ENCODE results near the gene MGMT. TPM values are rescaled to one million over a fixed set of nuclear protein-coding genes. Genes with fewer than 3 reads are reported as not detected.

The MGMT gene
- total and polyA plus RNA-seq, 9 donors, result 4.5 to 53.3 (median 25.4) TPM

DNA sequence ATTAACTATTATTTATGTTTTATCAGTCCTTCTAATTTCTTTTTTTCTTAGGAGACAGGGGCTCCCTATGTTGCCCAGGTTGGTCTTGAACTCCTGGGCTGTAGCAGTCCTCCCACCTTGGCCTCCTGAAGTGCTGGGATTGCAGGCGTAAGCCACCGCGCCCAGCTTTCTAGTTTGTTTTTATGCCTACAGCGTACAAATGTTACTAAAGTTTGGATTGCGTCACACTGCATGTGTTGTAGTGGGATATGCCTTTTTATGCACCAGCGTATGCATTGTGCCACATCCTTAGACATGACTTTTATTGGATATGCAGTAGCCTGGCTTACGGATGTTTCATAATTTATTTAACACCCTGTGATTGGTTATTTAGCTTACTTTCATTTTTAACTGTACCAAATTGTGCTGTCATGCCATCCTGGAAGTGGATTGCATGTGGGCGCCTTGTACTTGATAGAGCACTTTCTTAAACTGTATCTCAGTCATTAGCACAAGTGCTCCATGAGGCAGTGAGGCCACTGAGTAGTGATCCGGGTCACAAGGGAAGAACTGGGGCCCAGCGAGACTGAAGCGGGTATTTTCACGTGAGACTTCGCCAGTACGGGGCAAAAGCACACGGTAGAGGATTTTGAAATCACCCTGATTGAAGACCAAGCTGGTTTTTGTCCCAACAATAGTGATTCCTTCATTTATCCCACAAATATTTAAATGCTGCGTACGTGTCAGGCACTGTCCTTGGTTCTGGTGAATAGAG lies 165.0 kb downstream of the MGMT start:
- no peak for DNase-seq
- Histone ChIP-seq H3K36me3 (no peaks in the 10 kb centered on the region), H3K4me1 (ENCODE audit: insufficient read depth) (peaks cover 2% of the 10 kb centered on the region), H3K4me3 (no peak overlapping the region), H3K9me3 (no peaks in the 10 kb centered on the region), H3K27ac (no peak overlapping the region), H3K27me3 (no peaks in the 10 kb centered on the region)
- intact Hi-C loops (cut with DNase I), result no loop called here
- WGBS, 3 donors, result 91 to 92% (median 92%) methylated on average over 17 of the region's 17 CpGs
- no peak for TF ChIP-seq POLR2A (IDR thresholded peaks at IDR 0.05)
- no peak for TF ChIP-seq EP300 (IDR thresholded peaks at IDR 0.05)
- TF ChIP-seq, protein P1, sequence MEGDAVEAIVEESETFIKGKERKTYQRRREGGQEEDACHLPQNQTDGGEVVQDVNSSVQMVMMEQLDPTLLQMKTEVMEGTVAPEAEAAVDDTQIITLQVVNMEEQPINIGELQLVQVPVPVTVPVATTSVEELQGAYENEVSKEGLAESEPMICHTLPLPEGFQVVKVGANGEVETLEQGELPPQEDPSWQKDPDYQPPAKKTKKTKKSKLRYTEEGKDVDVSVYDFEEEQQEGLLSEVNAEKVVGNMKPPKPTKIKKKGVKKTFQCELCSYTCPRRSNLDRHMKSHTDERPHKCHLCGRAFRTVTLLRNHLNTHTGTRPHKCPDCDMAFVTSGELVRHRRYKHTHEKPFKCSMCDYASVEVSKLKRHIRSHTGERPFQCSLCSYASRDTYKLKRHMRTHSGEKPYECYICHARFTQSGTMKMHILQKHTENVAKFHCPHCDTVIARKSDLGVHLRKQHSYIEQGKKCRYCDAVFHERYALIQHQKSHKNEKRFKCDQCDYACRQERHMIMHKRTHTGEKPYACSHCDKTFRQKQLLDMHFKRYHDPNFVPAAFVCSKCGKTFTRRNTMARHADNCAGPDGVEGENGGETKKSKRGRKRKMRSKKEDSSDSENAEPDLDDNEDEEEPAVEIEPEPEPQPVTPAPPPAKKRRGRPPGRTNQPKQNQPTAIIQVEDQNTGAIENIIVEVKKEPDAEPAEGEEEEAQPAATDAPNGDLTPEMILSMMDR (IDR thresholded peaks at IDR 0.05), result no peak

DNA sequence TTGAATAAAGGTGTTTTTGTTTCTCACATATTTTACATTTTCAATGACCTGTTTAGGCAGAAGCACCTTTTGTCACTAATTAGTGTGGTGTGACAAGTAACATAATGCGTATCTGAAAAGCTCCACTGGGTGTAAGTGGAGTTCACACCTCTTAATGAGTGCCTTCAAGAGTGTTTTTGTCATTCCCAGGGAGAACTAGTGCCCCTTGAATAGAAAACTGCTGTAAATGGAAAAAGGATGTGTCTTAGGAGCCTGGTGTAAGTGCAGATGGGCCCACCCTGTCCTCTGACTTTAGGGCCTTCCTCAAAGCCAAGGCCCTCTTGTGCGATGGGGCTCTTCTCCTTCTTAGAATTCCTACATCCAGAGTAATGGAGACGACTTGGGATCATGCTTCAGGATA lies 170.0 kb downstream of the MGMT start:
- Histone ChIP-seq H3K4me1 (ENCODE audit: insufficient read depth) (peaks cover 2% of the 10 kb centered on the region), H3K9me3 (no peaks in the 10 kb centered on the region), H3K4me3 (no peak overlapping the region), H3K36me3 (no peaks in the 10 kb centered on the region), H3K27ac (no peak overlapping the region), H3K27me3 (no peaks in the 10 kb centered on the region)
- intact Hi-C loops (cut with DNase I), result no loop called here
- TF ChIP-seq POLR2A (IDR thresholded peaks at IDR 0.05) (no peak), EP300 (IDR thresholded peaks at IDR 0.05) (no peak)
- TF ChIP-seq, protein P1 (IDR thresholded peaks at IDR 0.05), result no peak
- no peak for DNase-seq
- 93 to 97% (median 95%) methylated on average over 3 of the region's 3 CpGs for WGBS, 3 donors

DNA sequence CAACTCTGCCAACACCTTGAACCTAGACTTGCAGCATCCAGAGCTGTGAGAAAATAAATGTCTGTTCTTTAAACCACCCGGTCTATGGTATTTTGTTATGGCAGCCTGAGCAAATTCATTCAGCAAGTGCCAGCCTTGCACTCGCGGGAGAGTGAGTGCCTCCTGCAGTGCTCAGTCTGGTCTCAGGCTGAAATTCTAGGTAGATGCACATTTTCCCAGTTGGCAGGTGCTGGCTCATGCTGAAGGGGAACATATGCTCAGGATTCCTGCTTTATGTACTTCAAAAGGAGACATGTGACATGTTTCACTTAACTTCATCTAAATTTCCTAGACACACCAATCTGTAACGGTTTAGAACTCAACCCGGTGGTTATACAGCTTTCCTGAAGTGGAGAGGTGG lies 170.8 kb downstream of the MGMT start:
- WGBS, 3 donors, result 93 to 96% (median 94%) methylated on average over 5 of the region's 5 CpGs
- Histone ChIP-seq H3K27ac (no peak overlapping the region), H3K4me3 (no peak overlapping the region), H3K9me3 (no peaks in the 10 kb centered on the region), H3K4me1 (ENCODE audit: insufficient read depth) (peaks cover 2% of the 10 kb centered on the region), H3K27me3 (no peaks in the 10 kb centered on the region), H3K36me3 (no peaks in the 10 kb centered on the region)
- TF ChIP-seq, protein P1 (IDR thresholded peaks at IDR 0.05), result no peak
- no peak for TF ChIP-seq POLR2A (IDR thresholded peaks at IDR 0.05)
- intact Hi-C loops (cut with DNase I), result no loop called here
- no peak for DNase-seq

DNA sequence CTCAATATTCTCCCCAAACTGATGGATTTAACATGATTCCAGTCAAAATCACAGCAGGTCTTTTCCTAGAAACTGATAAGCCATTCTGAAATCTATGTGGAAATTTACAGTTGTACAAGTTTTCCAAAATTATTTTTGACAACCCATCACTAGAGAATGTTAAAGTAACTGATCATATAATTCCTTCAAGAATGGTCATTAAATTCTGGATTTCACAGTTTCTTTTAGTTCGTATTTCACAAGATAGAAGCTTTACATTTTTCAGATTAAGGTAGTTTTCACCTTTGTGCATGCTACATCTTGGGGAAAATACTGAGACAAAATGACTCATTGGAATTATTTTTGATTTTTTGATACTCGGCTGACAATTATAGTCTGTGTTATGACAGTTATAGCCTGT lies 174.3 kb downstream of the MGMT start:
- no peaks in the 10 kb centered on the region for H3K27me3 ChIP-seq
- intact Hi-C loops (cut with DNase I), result no loop called here
- no peaks in the 10 kb centered on the region for H3K36me3 ChIP-seq
- H3K4me1 ChIP-seq (ENCODE audit: insufficient read depth), result no peaks in the 10 kb centered on the region
- DNase-seq, result no peak
- H3K27ac ChIP-seq, result no peak overlapping the region
- TF ChIP-seq EP300 (IDR thresholded peaks at IDR 0.05) (no peak), POLR2A (IDR thresholded peaks at IDR 0.05) (no peak)
- TF ChIP-seq, protein P1 (IDR thresholded peaks at IDR 0.05), result no peak
- no peaks in the 10 kb centered on the region for H3K9me3 ChIP-seq
- H3K4me3 ChIP-seq, result no peak overlapping the region
- 96 to 98% (median 97%) methylated on average over 2 of the region's 2 CpGs for WGBS, 3 donors

Measured in ovary (tissue), 9 donors.